GM23338 (cell line): ENCODE measurements around the gene FREM3.

Experiments used
- POLR2AphosphoS5 ChIP-seq: IDR thresholded peaks from 2 replicates; pipeline ENCODE4 v1.6.1; 2016; ENCODE audit warnings: antibody characterized with exemption, low read depth
- TF ChIP-seq, protein P1 (sequence below), 2 experiments: fragments of 200-600 bp in 1 of 2; sonication (generic) in 1 of 2; conservative IDR thresholded peaks; 2 replicates each; pipeline versions ENCODE4 v1.5.1 to v1.6.1; 2016 to 2017; ENCODE audit warnings: antibody characterized with exemption in 2 of 2, low read depth in 2 of 2, mild to moderate bottlenecking in 2 of 2, moderate library complexity in 1 of 2

DNA sequence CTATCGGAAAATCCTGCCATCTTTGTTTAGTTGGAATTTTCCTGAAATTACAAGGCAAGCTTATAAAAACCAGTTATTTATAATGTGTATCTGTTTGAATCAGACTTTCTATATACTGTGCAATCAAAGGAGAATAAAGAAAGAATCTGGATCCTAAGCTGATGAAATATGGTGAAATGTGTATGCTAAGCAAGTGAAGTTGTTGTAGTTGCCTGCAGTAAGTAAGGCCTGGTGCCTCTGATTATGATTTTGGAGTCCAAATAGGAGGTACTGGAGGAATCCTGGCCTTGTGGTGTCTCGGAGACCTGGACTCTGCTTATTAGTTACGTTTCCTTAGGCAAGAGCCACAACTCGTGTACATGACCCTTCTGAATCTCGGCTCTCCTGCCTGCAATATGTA, 13.1 kb upstream of the FREM3 start:
- TF ChIP-seq, protein P1, sequence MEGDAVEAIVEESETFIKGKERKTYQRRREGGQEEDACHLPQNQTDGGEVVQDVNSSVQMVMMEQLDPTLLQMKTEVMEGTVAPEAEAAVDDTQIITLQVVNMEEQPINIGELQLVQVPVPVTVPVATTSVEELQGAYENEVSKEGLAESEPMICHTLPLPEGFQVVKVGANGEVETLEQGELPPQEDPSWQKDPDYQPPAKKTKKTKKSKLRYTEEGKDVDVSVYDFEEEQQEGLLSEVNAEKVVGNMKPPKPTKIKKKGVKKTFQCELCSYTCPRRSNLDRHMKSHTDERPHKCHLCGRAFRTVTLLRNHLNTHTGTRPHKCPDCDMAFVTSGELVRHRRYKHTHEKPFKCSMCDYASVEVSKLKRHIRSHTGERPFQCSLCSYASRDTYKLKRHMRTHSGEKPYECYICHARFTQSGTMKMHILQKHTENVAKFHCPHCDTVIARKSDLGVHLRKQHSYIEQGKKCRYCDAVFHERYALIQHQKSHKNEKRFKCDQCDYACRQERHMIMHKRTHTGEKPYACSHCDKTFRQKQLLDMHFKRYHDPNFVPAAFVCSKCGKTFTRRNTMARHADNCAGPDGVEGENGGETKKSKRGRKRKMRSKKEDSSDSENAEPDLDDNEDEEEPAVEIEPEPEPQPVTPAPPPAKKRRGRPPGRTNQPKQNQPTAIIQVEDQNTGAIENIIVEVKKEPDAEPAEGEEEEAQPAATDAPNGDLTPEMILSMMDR (conservative IDR thresholded peaks at IDR 0.05; ENCODE audit: low read depth in 2 of 2), result no peak
- TF ChIP-seq POLR2AphosphoS5, result no peak
